Measurements from ENCODE around the gene FOXP1. TPM values are rescaled to one million over a fixed set of nuclear protein-coding genes. Genes with fewer than 3 reads are reported as not detected.

FOXP1 gene
- total RNA-seq, 4 donors from 2014 or later = 169 to 300 (median 202) TPM

DNA sequence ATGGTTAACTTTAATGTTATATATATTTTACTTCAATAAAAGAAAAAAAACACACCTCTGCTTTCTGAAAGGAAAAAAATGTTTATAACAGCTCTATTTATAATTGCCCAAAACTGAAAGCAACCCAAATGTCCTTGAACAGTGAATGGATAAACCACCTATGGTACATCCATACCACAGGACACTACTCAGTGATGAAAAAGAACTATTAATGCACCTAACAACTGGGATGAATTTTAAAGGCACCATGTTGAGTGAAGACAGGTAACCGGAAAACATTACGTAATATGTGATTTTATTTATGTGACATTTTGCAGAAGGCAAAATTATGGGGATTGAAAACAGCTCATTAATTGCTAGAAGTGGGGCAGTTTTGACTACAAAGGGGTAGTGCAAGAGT is 23.8 kb upstream of the FOXP1 start:
- TF ChIP-seq POLR2A (IDR thresholded peaks at IDR 0.05) (no peak), POLR2AphosphoS5 (IDR thresholded peaks at IDR 0.05) (no peak), EP300 (IDR thresholded peaks at IDR 0.05) (no peak)
- TF ChIP-seq, protein P1, sequence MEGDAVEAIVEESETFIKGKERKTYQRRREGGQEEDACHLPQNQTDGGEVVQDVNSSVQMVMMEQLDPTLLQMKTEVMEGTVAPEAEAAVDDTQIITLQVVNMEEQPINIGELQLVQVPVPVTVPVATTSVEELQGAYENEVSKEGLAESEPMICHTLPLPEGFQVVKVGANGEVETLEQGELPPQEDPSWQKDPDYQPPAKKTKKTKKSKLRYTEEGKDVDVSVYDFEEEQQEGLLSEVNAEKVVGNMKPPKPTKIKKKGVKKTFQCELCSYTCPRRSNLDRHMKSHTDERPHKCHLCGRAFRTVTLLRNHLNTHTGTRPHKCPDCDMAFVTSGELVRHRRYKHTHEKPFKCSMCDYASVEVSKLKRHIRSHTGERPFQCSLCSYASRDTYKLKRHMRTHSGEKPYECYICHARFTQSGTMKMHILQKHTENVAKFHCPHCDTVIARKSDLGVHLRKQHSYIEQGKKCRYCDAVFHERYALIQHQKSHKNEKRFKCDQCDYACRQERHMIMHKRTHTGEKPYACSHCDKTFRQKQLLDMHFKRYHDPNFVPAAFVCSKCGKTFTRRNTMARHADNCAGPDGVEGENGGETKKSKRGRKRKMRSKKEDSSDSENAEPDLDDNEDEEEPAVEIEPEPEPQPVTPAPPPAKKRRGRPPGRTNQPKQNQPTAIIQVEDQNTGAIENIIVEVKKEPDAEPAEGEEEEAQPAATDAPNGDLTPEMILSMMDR (IDR thresholded peaks at IDR 0.05) = no peak
- Histone ChIP-seq H3K36me3 (no peaks in the 10 kb centered on the region), H3K9me3 (peaks cover 0 to 9% (median 0%) of the 10 kb centered on the region in 3 donors), H3K27me3 (no peaks in the 10 kb centered on the region), H3K27ac (no peak overlapping the region), H3K4me3 (no peak overlapping the region), H3K4me1 (peaks cover 0 to 9% (median 3%) of the 10 kb centered on the region in 3 donors)
- WGBS, 2 donors (ENCODE audit: low coverage in 1 of 2) = 100% methylated on average over 2 of the region's 2 CpGs
- no peak for ATAC-seq

DNA sequence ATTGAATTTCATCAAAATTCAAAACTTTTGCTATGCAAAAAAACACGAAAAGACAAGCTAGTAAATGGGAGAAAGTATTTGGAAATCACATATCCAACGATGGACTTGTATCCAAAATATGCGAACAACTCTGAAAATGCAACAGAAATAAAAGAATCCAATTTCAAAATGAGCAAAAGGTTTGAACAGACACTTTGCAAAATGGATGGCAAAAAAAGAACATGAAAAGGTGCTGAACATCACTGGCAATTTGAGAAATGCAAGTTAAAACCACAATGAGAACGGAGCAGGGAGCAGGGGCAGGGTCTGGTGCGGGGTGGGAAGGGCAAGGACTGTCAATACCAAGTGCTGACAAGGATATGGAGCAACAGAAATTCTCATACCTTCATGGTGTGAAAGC is 23.1 kb upstream of the FOXP1 start:
- ATAC-seq = no peak
- H3K9me3 ChIP-seq = peaks cover 0 to 9% (median 0%) of the 10 kb centered on the region in 3 donors
- no peak overlapping the region for H3K4me3 ChIP-seq
- no peaks in the 10 kb centered on the region for H3K27me3 ChIP-seq
- peaks cover 0 to 9% (median 3%) of the 10 kb centered on the region in 3 donors for H3K4me1 ChIP-seq
- 73 to 74% methylated on average over 5 of the region's 5 CpGs for WGBS, 2 donors (ENCODE audit: low coverage in 1 of 2)
- no peaks in the 10 kb centered on the region for H3K36me3 ChIP-seq
- TF ChIP-seq POLR2A (IDR thresholded peaks at IDR 0.05) (no peak), POLR2AphosphoS5 (IDR thresholded peaks at IDR 0.05) (no peak), EP300 (IDR thresholded peaks at IDR 0.05) (no peak)
- TF ChIP-seq, protein P1 (IDR thresholded peaks at IDR 0.05) = no peak
- no peak overlapping the region for H3K27ac ChIP-seq

DNA sequence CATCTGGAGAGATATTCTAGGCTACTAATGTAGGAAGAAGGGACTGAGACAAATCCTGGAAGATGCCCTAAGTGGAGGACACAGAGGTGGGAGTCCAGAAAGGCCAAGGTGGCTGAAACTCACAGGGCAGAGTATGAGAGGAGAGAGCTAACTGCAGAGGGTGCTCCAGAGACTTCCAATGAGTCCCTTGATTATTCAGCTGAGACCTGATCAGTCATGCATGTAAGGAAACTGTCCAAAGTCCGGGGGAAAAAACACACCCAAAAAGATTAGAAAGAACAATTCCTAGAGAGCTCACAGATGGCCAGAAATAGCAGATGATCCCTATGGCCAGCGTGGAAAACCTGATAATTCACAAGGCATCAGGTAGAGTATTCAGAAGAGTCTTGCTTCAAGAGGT is 18.7 kb upstream of the FOXP1 start:
- no peak for ATAC-seq
- 72 to 81% methylated on average over 2 of the region's 2 CpGs for WGBS, 2 donors (ENCODE audit: low coverage in 1 of 2)

DNA sequence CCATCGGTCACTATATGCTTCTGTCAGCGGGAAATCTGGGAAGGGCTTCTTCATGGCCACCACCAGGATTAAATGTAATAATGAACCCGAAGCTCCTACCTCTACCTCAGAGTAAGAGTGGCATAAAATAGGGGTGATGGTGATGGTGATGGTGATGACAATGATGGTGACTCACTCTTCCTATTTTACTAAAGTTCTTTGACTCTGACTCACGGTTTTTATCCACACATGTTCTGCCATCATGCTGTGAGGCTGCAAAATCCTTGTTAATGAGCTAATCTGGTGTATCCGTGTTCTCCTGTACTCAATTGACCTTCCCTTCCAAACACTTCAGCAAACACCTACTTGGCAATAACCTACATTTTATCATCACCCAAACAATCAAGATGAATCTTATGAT is 18.3 kb upstream of the FOXP1 start:
- H3K9me3 ChIP-seq = peaks cover 0 to 2% (median 0%) of the 10 kb centered on the region in 3 donors
- no peak for ATAC-seq
- H3K27ac ChIP-seq = no peak overlapping the region
- H3K4me1 ChIP-seq = peaks cover 0 to 10% (median 0%) of the 10 kb centered on the region in 3 donors
- no peak overlapping the region for H3K4me3 ChIP-seq
- no peaks in the 10 kb centered on the region for H3K27me3 ChIP-seq
- TF ChIP-seq POLR2AphosphoS5 (IDR thresholded peaks at IDR 0.05) = no peak
- no peak for TF ChIP-seq EP300 (IDR thresholded peaks at IDR 0.05)
- TF ChIP-seq POLR2A (IDR thresholded peaks at IDR 0.05) = no peak
- TF ChIP-seq, protein P1 (IDR thresholded peaks at IDR 0.05) = no peak
- no peaks in the 10 kb centered on the region for H3K36me3 ChIP-seq
- WGBS, 2 donors (ENCODE audit: low coverage in 1 of 2) = 76 to 81% methylated on average over 5 of the region's 5 CpGs

More for the DNA sequence above, 18.7 kb upstream of the FOXP1 start:
- Histone ChIP-seq H3K36me3 (no peaks in the 10 kb centered on the region), H3K27ac (no peak overlapping the region), H3K4me1 (peaks cover 0 to 10% (median 0%) of the 10 kb centered on the region in 3 donors), H3K27me3 (no peaks in the 10 kb centered on the region), H3K9me3 (peaks cover 0 to 7% (median 0%) of the 10 kb centered on the region in 3 donors), H3K4me3 (no peak overlapping the region)
- TF ChIP-seq POLR2AphosphoS5 (IDR thresholded peaks at IDR 0.05) (no peak), EP300 (IDR thresholded peaks at IDR 0.05) (no peak)

DNA sequence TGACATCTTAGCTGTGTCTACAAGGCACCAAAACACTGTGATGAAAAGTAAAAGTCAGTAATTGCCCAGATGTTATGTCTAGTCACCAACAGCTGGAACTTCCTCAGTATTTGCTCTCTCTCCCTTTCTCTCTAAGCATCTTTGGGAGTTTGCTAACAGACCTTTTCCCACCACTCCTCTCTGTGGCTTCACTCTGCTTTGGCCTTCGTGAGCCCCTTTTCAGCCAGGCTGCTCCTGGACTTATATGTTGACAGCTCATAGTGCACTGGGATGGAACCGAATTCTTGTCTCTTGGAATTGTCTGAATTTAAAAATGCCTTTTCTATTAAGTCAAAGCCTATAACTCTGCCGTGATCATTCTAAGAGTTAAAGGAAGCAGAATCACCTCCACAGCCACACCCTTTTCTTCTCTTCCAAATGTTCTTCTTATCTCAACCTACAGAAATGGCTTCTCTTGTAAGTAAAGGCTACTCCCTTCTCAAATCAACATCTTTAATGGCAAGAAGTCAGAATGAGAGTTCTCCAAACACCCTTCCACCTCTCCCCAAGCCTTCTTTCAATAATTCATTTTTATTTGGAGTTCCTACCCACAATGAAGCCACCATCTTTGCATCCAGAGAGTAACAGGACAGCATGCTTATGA is 17.2 kb upstream of the FOXP1 start:
- H3K4me1 ChIP-seq = peaks cover 0 to 10% (median 0%) of the 10 kb centered on the region in 3 donors
- 68 to 70% methylated on average over 3 of the region's 3 CpGs for WGBS, 2 donors (ENCODE audit: low coverage in 1 of 2)
- TF ChIP-seq EP300 (IDR thresholded peaks at IDR 0.05) = no peak
- TF ChIP-seq POLR2AphosphoS5 (IDR thresholded peaks at IDR 0.05) = no peak
- TF ChIP-seq, protein P1 (IDR thresholded peaks at IDR 0.05) = no peak
- no peak for TF ChIP-seq POLR2A (IDR thresholded peaks at IDR 0.05)
- H3K4me3 ChIP-seq = no peak overlapping the region
- no peaks in the 10 kb centered on the region for H3K27me3 ChIP-seq
- no peaks in the 10 kb centered on the region for H3K36me3 ChIP-seq
- H3K27ac ChIP-seq = no peak overlapping the region
- no peak for ATAC-seq
- H3K9me3 ChIP-seq = no peaks in the 10 kb centered on the region
